Measurements from ENCODE around the gene MEGF6.

GRCh38 chr1:3544040-3544977 lies 67.0 kb downstream of the MEGF6 start:
- TF ChIP-seq ATF3 (IDR thresholded peaks at IDR 0.05; ENCODE audit: insufficient read depth, low read depth, low read length) (no peak), TEAD4 (IDR thresholded peaks at IDR 0.05; ENCODE audit: low read depth, low read length) (no peak), MAFK (IDR thresholded peaks at IDR 0.05; ENCODE audit: low read depth, low read length) (no peak), CTCF (IDR thresholded peaks at IDR 0.05; ENCODE audit: control extremely low read depth in 1 of 3, insufficient read depth in 1 of 3, low read depth in 1 of 3, low read length in 3 of 3) (no peak), EP300 (IDR thresholded peaks at IDR 0.05; ENCODE audit: borderline replicate concordance in 1 of 2, low read depth in 2 of 2, low read length in 2 of 2) (no peak), SUZ12 (IDR thresholded peaks at IDR 0.05; ENCODE audit: low read length) (no peak), POLR2AphosphoS5 (IDR thresholded peaks at IDR 0.05; ENCODE audit: low read depth, low read length) (no peak), JUND (IDR thresholded peaks at IDR 0.05; ENCODE audit: low read length) (no peak), RAD21 (IDR thresholded peaks at IDR 0.05 in 1 of 2, conservative IDR thresholded peaks at IDR 0.05 in 1 of 2; ENCODE audit: low read depth in 2 of 2, low read length in 2 of 2) (no peak), EGR1 (IDR thresholded peaks at IDR 0.05; ENCODE audit: borderline replicate concordance, low read depth, low read length) (no peak), ASH2L (IDR thresholded peaks at IDR 0.05; ENCODE audit: low read length) (no peak)

All from H1 (cell line).